ENCODE results near the gene KAZN.

- TF ChIP-seq CTCF (IDR thresholded peaks at IDR 0.05) (no peak), POLR2AphosphoS5 (IDR thresholded peaks at IDR 0.05) (no peak)
These were observed 534.5 kb downstream of the KAZN start for GRCh38 chr1:15132965-15133364.
